H1 (cell line): ENCODE results near the gene BZW2. TPM values are rescaled to one million over a fixed set of nuclear protein-coding genes. Genes with fewer than 3 reads are reported as not detected.

Source experiments
- ASH2L ChIP-seq: fragments of 200-600, 300-600 bp; sonication (generic); IDR thresholded peaks from one replicate; pipeline ENCODE4 v1.7.1; 2017; ENCODE audit warnings: low read length
- CHD1 ChIP-seq: IDR thresholded peaks from 2 replicates; pipeline ENCODE4 v1.6.1; 2012; ENCODE audit warnings: low read depth, low read length, improper control_type of control experiment
- CHD2 ChIP-seq: IDR thresholded peaks from 2 replicates; pipeline ENCODE4 v1.6.1; 2012; ENCODE audit warnings: low read length, improper control_type of control experiment
- FOSL1 ChIP-seq: IDR thresholded peaks from 2 replicates; pipeline ENCODE4 v1.6.1; 2011; ENCODE audit warnings: mild to moderate bottlenecking, low read depth, low read length, moderate library complexity; ENCODE audit not compliant: insufficient read depth
- NANOG ChIP-seq: IDR thresholded peaks from 2 replicates; pipeline ENCODE4 v1.6.1; 2011; ENCODE audit warnings: low read length, low read depth, mild to moderate bottlenecking, inconsistent platforms; ENCODE audit not compliant: insufficient read depth, poor library complexity, severe bottlenecking
- SIN3A ChIP-seq, 2 experiments: IDR thresholded peaks in 1 of 2; conservative IDR thresholded peaks in 1 of 2; 2 replicates each; pipeline ENCODE4 v1.6.1; 2011 to 2012; ENCODE audit warnings: low read length in 2 of 2, improper control_type of control experiment in 1 of 2, low read depth in 1 of 2, mild to moderate bottlenecking in 1 of 2
- SP2 ChIP-seq: IDR thresholded peaks from 2 replicates; pipeline ENCODE4 v1.6.1; 2012; ENCODE audit warnings: mild to moderate bottlenecking, low read length, inconsistent platforms
- TEAD4 ChIP-seq: IDR thresholded peaks from 2 replicates; pipeline ENCODE4 v1.6.1; 2012; ENCODE audit warnings: low read depth, low read length, inconsistent platforms, mixed read lengths
- polyA plus RNA-seq, 7 experiments: library from polyadenylated mRNA; depleted of rRNA in 3 of 7; stranded (reverse) in 5 of 7; unstranded in 2 of 7; fragments of >200 nt in 5 of 7; fragments of 200-250 nt in 2 of 7; gene quantifications; 1 replicate in 5 of 7; 2 replicates in 1 of 7; 4 replicates in 1 of 7; pipeline versions ENCODE4 v1.2.1 to v1.2.3, GENCODE V29; 2011 to 2013; ENCODE audit warnings: missing spikeins in 2 of 7, mixed read lengths in 2 of 7
- total RNA-seq: library from RNA; stranded (reverse); fragmentation: NEBNext Ultra II Directional; extraction: Animal tissue kit (Norgen Biotek cat#: 25700); gene quantifications from 2 replicates; pipeline ENCODE4 v1.2.1, GENCODE V29; 2021
- TF ChIP-seq, protein P1 (sequence below): fragments of 300-600 bp; sonication (generic); IDR thresholded peaks from 2 replicates; pipeline ENCODE4 v1.7.1; 2012; ENCODE audit warnings: low read length, moderate library complexity, mild to moderate bottlenecking, inconsistent platforms; ENCODE audit not compliant: insufficient replicate concordance

Gene BZW2
- total and polyA plus RNA-seq, 2 of the 8 experiments (the other 6 are each of a cell fraction or from before 2014, with no cell fraction given) = 32.3 to 103 TPM

DNA sequence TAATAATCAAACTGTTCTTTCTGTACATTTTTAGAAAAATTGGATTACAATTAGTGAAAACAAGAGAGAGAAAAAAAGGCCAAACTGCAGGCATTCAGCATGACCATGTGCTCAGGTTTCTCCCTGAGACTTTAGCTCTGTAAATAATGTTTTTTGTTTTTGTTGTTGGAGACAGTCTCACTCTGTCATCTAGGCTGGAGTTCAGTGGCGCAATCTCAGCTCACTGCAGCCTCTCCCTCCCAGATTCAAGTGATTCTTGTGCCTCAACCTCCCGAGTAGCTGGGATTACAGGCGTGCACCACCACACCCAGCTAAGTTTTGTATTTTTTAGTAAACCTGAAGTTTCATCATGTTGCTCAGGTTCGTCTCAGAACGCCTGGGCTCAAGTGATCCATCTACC lies 23.0 kb downstream of the BZW2 start (continued):
- TF ChIP-seq, protein P1, sequence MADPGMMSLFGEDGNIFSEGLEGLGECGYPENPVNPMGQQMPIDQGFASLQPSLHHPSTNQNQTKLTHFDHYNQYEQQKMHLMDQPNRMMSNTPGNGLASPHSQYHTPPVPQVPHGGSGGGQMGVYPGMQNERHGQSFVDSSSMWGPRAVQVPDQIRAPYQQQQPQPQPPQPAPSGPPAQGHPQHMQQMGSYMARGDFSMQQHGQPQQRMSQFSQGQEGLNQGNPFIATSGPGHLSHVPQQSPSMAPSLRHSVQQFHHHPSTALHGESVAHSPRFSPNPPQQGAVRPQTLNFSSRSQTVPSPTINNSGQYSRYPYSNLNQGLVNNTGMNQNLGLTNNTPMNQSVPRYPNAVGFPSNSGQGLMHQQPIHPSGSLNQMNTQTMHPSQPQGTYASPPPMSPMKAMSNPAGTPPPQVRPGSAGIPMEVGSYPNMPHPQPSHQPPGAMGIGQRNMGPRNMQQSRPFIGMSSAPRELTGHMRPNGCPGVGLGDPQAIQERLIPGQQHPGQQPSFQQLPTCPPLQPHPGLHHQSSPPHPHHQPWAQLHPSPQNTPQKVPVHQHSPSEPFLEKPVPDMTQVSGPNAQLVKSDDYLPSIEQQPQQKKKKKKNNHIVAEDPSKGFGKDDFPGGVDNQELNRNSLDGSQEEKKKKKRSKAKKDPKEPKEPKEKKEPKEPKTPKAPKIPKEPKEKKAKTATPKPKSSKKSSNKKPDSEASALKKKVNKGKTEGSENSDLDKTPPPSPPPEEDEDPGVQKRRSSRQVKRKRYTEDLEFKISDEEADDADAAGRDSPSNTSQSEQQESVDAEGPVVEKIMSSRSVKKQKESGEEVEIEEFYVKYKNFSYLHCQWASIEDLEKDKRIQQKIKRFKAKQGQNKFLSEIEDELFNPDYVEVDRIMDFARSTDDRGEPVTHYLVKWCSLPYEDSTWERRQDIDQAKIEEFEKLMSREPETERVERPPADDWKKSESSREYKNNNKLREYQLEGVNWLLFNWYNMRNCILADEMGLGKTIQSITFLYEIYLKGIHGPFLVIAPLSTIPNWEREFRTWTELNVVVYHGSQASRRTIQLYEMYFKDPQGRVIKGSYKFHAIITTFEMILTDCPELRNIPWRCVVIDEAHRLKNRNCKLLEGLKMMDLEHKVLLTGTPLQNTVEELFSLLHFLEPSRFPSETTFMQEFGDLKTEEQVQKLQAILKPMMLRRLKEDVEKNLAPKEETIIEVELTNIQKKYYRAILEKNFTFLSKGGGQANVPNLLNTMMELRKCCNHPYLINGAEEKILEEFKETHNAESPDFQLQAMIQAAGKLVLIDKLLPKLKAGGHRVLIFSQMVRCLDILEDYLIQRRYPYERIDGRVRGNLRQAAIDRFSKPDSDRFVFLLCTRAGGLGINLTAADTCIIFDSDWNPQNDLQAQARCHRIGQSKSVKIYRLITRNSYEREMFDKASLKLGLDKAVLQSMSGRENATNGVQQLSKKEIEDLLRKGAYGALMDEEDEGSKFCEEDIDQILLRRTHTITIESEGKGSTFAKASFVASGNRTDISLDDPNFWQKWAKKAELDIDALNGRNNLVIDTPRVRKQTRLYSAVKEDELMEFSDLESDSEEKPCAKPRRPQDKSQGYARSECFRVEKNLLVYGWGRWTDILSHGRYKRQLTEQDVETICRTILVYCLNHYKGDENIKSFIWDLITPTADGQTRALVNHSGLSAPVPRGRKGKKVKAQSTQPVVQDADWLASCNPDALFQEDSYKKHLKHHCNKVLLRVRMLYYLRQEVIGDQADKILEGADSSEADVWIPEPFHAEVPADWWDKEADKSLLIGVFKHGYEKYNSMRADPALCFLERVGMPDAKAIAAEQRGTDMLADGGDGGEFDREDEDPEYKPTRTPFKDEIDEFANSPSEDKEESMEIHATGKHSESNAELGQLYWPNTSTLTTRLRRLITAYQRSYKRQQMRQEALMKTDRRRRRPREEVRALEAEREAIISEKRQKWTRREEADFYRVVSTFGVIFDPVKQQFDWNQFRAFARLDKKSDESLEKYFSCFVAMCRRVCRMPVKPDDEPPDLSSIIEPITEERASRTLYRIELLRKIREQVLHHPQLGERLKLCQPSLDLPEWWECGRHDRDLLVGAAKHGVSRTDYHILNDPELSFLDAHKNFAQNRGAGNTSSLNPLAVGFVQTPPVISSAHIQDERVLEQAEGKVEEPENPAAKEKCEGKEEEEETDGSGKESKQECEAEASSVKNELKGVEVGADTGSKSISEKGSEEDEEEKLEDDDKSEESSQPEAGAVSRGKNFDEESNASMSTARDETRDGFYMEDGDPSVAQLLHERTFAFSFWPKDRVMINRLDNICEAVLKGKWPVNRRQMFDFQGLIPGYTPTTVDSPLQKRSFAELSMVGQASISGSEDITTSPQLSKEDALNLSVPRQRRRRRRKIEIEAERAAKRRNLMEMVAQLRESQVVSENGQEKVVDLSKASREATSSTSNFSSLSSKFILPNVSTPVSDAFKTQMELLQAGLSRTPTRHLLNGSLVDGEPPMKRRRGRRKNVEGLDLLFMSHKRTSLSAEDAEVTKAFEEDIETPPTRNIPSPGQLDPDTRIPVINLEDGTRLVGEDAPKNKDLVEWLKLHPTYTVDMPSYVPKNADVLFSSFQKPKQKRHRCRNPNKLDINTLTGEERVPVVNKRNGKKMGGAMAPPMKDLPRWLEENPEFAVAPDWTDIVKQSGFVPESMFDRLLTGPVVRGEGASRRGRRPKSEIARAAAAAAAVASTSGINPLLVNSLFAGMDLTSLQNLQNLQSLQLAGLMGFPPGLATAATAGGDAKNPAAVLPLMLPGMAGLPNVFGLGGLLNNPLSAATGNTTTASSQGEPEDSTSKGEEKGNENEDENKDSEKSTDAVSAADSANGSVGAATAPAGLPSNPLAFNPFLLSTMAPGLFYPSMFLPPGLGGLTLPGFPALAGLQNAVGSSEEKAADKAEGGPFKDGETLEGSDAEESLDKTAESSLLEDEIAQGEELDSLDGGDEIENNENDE = no peak
- TF ChIP-seq NANOG = no peak
- no peak for TF ChIP-seq ASH2L
- TF ChIP-seq SP2 = no peak
- no peak for TF ChIP-seq CHD1
- no peak for TF ChIP-seq FOSL1
- no peak for TF ChIP-seq CHD2
- no peak for TF ChIP-seq TEAD4
- TF ChIP-seq SIN3A (conservative IDR thresholded peaks at IDR 0.05 in 1 of 2, IDR thresholded peaks at IDR 0.05 in 1 of 2; ENCODE audit: low read depth in 1 of 2, low read length in 2 of 2) = no peak
